Stimulated activated CD4-positive, alpha-beta T cell treated with anti-CD3 and anti-CD28 coated beads, Interleukin-4, amount 100 ng/mL, for 48 hours (primary cell): Measurements from ENCODE around the gene RAPGEF4.

ENCODE experiments used
- DNase-seq, 2 donors: peaks; one replicate each; pipeline ENCODE4 v3.0.0-alpha.2; 2020; ENCODE audit warnings: low read depth in 2 of 2

RAPGEF4 gene

GRCh38 chr2:172967036-172967982 lies 231.7 kb downstream of the RAPGEF4 start:
- DNase-seq: no peak

GRCh38 chr2:172968061-172968469 lies 232.4 kb downstream of the RAPGEF4 start:
- no peak for DNase-seq

- no peak for DNase-seq
These were observed 233.5 kb downstream of the RAPGEF4 start for GRCh38 chr2:172969166-172969565.

- no peak for DNase-seq
These were observed 234.0 kb downstream of the RAPGEF4 start for GRCh38 chr2:172969609-172970008.

- DNase-seq: peak; percentile 13
These were observed 235.0 kb downstream of the RAPGEF4 start for GRCh38 chr2:172970660-172971059.

- DNase-seq: peak in 1 of 2 donors; percentile 30
These were observed 236.5 kb downstream of the RAPGEF4 start for GRCh38 chr2:172972005-172972619.

GRCh38 chr2:172974762-172975161 lies 239.1 kb downstream of the RAPGEF4 start:
- no peak for DNase-seq

GRCh38 chr2:172976116-172976515 lies 240.5 kb downstream of the RAPGEF4 start:
- no peak for DNase-seq

GRCh38 chr2:172976816-172977215 lies 241.2 kb downstream of the RAPGEF4 start:
- no peak for DNase-seq

GRCh38 chr2:172977270-172978062 lies 241.8 kb downstream of the RAPGEF4 start:
- DNase-seq: no peak

GRCh38 chr2:172978063-172978383 lies 242.4 kb downstream of the RAPGEF4 start:
- no peak for DNase-seq

- DNase-seq: no peak
These were observed 249.7 kb downstream of the RAPGEF4 start for GRCh38 chr2:172985139-172985892.

GRCh38 chr2:172986040-172986439 lies 250.4 kb downstream of the RAPGEF4 start:
- DNase-seq: no peak

- no peak for DNase-seq
These were observed 253.1 kb downstream of the RAPGEF4 start for GRCh38 chr2:172988728-172989127.

GRCh38 chr2:172991031-172991430 lies 255.4 kb downstream of the RAPGEF4 start:
- no peak for DNase-seq

GRCh38 chr2:172993139-172993538 lies 257.5 kb downstream of the RAPGEF4 start:
- no peak for DNase-seq

- no peak for DNase-seq
These were observed 258.5 kb downstream of the RAPGEF4 start for GRCh38 chr2:172993931-172994717.

- DNase-seq: no peak
These were observed 259.2 kb downstream of the RAPGEF4 start for GRCh38 chr2:172994864-172995263.

GRCh38 chr2:172995323-172996244 lies 259.9 kb downstream of the RAPGEF4 start:
- DNase-seq: no peak
